Gastrocnemius medialis (tissue), 4 donors: ENCODE data around the gene SRSF9.

Experiments used
- CTCF ChIP-seq, 5 experiments: fragments of 450-650 bp in 3 of 5; fragments of 200-600 bp in 2 of 5; sonication (generic) in 2 of 5; IDR thresholded peaks in 4 of 5; conservative IDR thresholded peaks in 1 of 5; 1 replicate in 4 of 5; 2 replicates in 1 of 5; pipeline ENCODE4 v1.5.1; 2016 to 2019; ENCODE audit warnings: antibody characterized with exemption in 5 of 5, mild to moderate bottlenecking in 3 of 5, moderate library complexity in 3 of 5
- POLR2A ChIP-seq, 2 donors: fragments of 450-650 bp; IDR thresholded peaks; one replicate each; pipeline ENCODE4 v1.6.1; 2017; ENCODE audit warnings: antibody characterized with exemption in 2 of 2, mild to moderate bottlenecking in 2 of 2, moderate library complexity in 2 of 2

- TF ChIP-seq CTCF (IDR thresholded peaks at IDR 0.05 in 4 of 5, conservative IDR thresholded peaks at IDR 0.05 in 1 of 5) (no peak), POLR2A (IDR thresholded peaks at IDR 0.05) (no peak)
Observed at GRCh38 chr12:120438495-120439198, 30.9 kb downstream of the SRSF9 start.
